ENCODE results near the gene GRIN3B. TPM values are rescaled to one million over a fixed set of nuclear protein-coding genes. Genes with fewer than 3 reads are reported as not detected.
"Not testable (repeated sequence)": the region's sequence is repeated elsewhere in the genome, so short reads cannot be mapped to it uniquely, and the experiment has no call there.

GRIN3B gene, protein sequence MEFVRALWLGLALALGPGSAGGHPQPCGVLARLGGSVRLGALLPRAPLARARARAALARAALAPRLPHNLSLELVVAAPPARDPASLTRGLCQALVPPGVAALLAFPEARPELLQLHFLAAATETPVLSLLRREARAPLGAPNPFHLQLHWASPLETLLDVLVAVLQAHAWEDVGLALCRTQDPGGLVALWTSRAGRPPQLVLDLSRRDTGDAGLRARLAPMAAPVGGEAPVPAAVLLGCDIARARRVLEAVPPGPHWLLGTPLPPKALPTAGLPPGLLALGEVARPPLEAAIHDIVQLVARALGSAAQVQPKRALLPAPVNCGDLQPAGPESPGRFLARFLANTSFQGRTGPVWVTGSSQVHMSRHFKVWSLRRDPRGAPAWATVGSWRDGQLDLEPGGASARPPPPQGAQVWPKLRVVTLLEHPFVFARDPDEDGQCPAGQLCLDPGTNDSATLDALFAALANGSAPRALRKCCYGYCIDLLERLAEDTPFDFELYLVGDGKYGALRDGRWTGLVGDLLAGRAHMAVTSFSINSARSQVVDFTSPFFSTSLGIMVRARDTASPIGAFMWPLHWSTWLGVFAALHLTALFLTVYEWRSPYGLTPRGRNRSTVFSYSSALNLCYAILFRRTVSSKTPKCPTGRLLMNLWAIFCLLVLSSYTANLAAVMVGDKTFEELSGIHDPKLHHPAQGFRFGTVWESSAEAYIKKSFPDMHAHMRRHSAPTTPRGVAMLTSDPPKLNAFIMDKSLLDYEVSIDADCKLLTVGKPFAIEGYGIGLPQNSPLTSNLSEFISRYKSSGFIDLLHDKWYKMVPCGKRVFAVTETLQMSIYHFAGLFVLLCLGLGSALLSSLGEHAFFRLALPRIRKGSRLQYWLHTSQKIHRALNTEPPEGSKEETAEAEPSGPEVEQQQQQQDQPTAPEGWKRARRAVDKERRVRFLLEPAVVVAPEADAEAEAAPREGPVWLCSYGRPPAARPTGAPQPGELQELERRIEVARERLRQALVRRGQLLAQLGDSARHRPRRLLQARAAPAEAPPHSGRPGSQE
- total RNA-seq = 0.35 TPM
- long read RNA-seq = 0 reads

DNA sequence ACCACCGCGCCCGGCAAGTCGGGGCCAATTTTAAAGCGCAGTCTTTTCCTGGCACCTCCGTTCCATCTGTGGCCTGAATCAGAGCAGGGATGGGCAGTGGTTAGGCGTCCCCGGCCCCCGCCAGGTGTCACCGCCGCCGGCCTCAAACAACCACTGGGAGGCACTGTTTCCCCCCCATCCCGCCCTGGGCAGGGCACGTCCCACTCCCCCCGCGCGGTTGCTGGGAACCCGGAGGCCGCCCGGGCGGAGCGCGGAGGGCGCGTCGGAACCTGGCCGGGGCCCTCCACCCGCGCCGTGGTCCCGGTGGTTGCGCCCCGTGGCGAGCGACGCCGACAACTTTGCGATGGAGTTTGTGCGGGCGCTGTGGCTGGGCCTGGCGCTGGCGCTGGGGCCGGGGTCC is at the start of gene GRIN3B:
TSS of gene GRIN3B (plus strand) at position 325 of the 400 bp plus-strand sequence. CDS start at position 344, 19 bp downstream.
- DNase-seq (ENCODE audit: missing footprints) (no peak), ATAC-seq (no peak)
- intact Hi-C loops (cut with DNase I) = no loop called here

DNA sequence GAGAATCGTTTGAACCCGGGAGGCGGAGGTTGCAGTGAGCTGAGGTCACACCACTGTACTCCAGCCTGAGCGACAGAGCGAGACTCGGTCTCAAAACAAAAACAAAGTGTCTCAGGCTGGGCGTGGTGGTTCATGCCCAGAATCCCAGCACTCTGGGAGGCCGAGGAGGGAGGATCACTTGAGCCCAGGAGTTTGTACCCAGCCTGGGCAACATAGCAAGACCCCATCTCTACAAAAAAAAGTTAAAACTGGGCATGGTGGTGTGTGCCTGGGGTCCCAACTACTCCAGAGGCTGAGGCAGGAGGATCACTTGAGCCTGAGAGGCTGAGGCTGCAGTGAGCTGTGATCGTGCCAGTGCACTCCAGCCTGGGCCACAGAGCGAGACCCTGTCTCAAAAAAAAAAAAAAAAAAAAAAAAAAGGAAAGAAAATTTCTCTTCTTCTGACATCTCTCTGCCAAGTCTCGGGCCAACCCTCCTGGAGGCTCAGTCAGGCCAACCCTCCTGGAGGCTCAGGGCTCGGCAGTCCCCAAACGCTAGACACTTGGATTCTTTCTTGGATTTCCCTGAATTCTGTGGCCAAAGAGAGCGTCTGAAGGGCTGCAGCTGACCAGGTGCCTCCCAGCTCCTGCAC is 48.1 kb upstream of the GRIN3B start:
- DNase-seq (ENCODE audit: missing footprints) = no peak
- intact Hi-C loops (cut with DNase I) = no loop called here
- ATAC-seq = no peak

DNA sequence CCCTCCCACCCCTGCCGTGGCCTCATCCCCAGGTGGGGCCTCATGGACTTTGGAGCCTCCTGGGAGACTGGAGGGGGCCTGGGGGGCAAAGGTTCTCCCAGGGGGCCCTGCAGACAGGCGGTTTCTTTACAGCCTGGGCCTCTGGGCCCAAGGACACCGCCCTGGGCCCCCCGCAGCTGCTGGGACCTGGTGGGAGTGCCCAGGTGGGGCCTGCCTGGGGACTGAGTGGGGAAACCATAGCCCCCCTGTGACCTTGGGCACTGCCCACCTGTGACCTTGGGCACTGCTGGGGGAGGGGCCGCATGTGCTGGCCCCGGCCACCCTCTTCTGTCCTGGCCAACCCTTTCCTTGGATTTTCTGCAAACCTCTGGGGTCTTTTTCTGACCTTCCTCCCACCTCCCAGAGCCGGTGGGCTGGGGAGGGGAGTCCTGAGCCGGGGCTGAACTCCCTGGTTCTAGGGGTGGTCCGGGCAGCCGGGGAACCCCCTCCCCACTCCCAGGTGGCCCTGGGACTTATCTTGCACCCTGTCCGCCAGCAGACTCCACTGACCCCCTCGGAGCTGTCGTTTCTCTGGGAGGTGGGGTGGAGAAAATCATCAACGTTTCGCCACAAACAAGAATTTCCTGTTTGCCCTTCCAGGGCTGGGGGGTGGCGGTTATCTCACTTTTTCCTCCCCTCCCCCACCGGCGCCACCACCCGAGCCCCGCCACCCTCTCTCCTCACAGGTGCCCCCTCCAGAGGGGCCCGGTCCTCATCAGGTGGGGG is 47.4 kb upstream of the GRIN3B start:
- intact Hi-C loops (cut with DNase I) = no loop called here
- DNase-seq (ENCODE audit: missing footprints) = no peak
- no peak for ATAC-seq

DNA sequence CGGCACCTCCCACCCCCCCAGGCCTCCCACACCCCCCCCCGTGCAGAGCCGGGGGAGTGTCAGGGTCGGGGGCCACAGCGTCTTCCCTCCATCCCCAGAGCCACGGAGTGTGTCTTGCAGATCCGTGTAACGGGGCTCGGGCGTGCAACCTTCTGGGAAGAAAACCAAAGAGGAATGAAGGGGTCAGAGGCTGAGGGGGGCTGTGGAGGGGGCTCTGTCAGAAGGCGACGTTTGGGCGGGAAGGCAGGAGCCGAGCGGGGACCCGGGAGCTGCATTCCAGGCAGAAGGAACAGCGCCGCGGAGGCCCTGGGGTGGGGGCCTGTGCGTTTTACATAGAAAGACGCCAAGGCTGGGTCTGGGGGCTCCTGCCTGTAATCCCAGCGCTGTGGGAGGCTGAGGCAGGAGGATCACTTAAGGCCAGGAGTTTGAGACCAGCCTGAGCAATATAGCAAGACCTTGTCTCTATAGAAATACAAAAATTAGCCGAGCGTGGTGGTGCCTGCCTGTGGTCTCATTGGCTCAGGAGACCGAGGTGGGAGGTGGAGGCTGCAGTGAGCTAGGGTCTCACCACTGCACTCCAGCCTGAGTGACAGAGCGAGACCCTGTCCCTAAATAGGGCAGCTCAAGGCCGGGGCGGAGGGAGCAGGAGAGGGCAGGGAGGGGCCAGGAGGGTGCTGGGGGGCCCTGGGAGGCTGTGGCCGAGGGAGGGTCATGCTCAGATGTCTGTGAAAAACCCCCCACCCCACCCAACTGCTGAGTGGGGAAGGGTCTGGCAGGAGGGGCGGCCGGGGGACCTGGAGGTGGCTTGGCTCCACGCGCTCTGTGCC is 46.6 kb upstream of the GRIN3B start:
- DNase-seq (ENCODE audit: missing footprints) = no peak
- no peak for ATAC-seq
- intact Hi-C loops (cut with DNase I) = no loop called here

DNA sequence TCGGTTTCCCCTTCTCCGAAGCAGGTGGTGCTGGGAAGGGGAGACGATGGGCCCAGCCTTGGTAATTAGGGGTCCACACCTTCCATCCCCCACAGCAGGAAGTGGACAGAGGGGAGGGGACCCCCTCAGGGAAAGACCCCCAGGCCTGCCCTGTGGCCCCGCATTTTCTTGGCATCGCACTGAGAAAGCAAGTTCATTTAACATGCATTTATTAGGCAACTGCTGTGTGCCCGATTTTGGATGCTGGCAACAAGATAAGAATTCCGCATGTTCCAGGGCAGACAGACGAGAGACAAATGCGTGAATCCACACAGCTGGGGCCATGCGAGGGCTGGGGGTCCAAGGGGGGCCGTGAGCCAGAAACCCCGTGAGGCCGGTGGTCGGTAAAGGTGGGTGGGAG is 45.9 kb upstream of the GRIN3B start:
- ATAC-seq = no peak
- no peak for DNase-seq (ENCODE audit: missing footprints)
- intact Hi-C loops (cut with DNase I) = no loop called here

DNA sequence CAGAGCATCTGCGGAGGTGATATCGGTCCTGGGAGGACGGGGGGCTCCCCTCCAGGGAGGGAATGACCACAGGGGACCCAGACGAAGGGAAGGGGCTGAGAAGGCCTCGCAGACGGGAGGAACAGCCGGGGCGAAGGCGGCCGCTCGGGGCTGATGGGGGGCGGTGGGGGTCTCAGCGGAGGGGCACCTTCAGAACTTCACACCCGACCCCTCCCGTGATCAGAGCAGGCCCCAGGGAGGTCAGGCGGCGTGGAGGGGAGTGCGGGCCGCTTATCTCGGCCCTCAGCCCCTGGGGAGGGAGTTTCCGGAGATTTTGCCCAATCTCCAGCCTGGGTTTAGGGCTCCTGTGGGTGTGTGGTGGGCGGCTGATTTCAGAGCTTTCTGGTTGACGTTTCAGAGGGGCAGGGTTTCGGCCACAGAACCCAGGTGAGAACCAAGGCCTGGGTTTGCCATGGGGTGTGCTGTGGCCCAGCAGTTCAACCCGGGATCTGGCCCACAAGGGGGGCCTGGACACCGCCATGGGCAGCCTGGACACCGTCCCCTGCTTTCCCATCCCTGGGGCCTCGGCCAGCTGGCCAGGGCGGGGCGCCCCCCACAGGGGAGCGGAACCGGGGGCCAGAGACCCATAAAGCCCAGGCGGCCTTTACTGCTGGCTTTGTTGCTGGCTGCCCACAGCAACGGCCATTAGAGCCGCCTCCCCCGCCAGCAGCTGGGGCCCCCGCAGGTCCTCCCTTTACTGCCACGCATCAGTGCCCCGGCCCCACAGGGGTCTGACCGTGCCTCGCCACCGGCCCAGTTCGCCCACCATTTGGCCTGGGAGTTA is 45.3 kb upstream of the GRIN3B start:
- DNase-seq (ENCODE audit: missing footprints) = no peak
- intact Hi-C loops (cut with DNase I) = no loop called here
- no peak for ATAC-seq

DNA sequence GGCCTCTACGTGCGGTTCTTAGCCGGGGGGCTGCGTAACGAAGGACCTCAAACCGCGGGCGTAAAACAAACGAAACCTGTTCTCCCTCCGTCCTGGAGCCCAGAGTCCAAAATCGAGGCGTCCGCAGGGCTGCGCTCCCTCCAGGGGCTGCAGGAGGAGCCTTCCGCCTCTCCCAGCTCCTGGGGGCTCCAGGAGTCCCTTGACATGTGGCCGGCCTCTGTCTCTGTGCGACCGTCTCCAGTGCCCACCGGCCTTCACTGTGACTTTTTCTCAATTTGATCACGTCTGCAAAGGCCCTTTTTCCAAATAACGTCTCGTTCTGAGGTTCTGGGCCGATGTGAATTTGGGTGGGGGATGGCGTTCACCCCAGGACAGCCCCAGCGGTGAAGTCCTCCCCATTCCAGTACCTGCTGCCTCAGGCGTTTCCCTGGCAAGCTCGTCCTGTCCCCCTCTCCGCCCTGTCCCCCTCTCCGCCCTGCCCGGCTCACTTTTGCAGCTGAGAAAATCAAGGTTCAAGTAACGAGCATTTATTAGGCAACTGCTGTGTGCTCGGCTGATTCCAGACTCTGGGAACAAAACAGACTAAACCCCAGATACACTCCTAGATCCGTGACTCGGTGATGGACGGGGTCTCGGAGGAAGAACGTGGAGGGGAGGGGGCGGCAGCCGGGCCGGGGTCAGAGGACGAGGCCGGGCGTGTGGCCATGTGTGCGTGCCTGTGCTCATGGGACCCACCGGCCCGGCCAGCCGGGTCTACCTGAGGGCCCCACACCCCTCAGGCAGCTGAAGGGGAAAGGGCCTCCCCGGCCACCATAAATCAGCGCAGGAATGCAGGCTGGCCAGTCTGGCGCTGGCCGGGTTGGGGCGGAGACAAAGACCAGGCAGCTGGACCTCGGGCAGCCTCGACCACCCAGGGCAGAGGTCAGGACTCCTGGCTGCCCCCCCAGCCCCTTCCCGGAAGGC is 44.1 kb upstream of the GRIN3B start:
- DNase-seq (ENCODE audit: missing footprints) (no peak), ATAC-seq (no peak)
- intact Hi-C loops (cut with DNase I) = no loop called here

DNA sequence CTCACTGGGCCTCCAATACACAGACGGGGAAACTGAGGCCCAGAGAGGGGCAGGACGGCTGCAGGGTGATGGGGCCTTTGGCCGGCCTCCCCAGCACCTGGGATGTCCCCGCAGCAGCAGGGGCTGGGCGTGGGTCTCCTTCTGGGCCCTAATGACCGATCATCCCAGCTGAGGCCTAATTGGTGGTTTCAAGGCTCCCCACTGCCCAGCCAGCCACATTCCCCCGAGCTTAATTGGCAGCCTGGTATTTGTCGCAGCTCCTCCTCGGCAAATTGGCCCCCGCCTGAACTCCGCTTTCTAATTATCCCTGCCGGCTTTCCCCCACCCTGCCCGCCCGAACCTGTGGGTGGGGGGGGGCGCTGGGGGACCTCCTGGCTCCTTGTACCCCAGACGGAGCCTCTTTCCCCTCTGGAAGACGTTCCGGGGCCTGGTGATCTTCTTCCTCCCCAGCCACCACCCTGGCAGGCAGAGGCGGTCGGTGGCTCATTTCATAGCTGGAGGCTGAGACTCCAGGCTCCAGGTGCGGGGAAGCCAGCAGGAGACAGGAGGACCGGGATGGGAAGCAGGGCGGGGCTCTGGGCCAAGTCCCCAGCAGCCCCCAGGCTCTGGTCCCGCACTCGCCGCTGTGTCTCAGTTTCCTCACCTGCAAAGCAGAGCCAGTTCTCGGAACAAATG is 43.3 kb upstream of the GRIN3B start:
- intact Hi-C loops (cut with DNase I) = no loop called here
- ATAC-seq (no peak), DNase-seq (ENCODE audit: missing footprints) (no peak)

DNA sequence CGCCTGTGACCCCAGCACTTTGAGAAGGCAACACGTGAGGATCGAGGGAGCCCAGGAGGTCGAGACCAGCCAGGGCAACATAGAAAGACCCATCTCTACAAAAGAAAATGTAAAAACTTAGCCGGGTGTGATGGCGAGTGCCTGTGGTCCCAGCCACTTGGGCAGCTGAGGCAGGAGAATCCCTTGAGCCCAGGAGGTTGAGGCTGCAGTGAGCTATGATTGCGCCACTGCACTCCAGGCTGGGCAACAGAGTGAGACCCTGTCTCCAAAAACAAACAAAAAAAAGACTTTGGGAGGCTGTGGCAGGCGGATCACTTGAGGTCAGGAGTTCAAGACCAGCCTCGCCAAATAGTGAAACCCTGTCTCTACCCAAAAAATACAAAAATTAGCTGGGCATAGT is 42.6 kb upstream of the GRIN3B start:
- ATAC-seq; DNase-seq (ENCODE audit: missing footprints); intact Hi-C loops (cut with DNase I): not testable (repeated sequence)

DNA sequence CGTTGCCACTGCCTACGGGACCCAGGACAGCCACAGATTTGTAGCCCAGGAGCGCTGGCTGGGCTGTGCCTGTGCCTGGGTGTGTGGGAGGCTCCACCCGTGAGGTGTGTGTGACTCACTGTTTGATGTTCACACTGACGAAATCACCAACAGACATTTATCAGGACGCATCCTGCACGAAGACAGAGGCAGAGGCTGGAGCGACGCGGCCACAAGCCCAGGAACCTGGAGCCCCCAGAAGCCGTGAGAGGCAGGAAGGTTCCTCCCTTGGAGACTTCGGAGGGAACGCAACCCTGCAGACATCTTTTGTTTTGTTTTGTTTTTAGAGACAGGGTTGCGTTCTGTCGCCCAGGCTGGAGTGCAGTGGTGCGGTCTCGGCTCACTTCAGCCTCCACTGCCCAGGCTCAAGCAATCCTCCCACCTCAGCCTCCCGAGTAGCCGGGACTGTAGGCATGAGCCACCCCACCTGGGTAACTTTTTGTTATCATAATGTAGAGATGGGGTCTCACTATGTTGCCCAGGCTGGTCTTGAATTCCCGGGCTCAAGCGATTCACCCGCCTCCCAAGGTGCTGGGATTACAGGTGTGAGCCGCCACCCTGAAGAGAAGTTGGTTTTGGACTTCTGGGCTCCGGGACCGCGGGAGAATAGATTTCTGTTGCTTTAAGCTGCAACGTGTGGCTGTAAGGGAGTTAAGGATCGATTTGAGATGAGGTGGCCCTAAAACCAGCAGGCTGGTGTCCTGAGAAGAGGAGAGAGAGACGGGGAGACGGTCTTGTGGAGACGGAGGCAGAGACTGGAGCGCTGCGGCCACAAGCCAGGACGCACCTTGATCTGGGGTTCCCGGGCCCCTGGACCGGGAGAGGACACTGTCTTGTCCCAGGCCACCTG is 41.0 kb upstream of the GRIN3B start:
- intact Hi-C loops (cut with DNase I) = no loop called here
- ATAC-seq (no peak), DNase-seq (ENCODE audit: missing footprints) (no peak)

DNA sequence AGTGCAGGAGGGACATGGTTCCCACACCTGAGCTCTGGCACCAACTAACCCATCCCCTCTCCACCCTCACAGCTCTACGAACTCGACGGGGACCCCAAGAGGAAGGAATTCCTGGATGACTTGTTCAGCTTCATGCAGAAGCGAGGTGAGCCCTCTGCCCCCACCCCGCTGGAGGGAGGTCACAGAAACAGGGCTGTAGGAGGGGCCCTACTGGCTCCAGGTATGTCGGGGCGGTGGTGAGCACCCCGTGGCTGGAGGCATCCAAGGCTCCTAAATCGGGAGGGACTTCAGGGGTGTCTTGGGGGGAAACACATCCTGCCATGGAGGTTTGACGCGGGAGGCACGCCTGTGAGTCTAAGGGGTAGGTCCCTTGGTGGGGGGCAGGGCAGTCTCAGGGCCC is 40.2 kb upstream of the GRIN3B start:
- ATAC-seq (no peak), DNase-seq (ENCODE audit: missing footprints) (no peak)
- intact Hi-C loops (cut with DNase I) = no loop called here

DNA sequence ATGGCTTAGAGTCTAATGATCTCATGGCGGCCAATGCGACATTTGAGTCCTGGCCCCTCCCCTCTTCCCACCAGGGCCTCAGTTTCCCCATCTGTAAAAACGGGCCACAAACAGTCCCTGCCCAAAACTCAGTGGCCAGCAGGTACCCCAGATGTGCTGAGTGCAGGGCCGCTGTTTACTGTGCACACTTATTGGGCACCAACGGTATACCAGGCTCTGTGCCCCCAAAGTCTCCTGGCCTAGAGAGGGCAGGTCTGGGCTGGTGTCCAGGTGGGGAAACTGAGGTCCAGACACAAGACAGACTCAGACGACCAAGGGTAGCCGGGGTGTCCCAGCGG is 39.6 kb upstream of the GRIN3B start:
- ATAC-seq (no peak), DNase-seq (ENCODE audit: missing footprints) (no peak)
- intact Hi-C loops (cut with DNase I) = no loop called here

DNA sequence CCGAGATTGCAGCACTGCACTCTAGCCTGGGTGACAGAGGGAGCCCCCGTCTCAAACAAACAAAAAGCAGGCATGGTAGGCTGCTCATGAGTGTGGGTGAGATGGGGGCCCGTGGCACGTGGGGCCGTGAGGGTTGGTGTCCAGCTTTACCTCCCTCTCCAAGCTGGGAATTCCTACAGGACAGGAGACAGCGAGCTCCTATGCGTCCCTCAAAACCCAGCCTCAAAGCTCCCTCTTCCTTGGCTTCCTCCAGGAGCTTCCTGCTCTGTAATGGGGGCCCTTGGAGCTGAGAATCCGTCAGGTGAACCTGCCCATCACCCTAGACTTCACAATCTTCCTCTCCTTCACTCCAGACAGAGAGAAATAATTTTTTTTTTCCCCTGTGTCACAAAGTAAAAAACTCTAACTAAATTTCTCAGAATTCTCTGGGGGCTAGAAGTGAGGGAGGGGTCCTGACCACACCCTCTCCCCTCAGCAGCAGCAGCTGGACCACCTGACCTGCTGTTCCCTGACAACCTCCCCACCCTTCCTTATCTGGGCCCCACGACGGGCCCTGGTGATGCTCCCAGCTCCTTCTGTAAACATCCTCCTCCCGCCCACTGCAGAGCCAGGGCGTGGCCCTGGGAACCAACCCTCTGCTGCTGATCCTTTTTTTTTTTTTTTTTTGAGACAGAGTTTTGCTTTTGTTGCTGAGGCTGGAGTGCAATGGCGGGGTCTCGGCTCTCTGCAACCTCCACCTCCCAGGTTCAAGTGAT is 38.2 kb upstream of the GRIN3B start:
- DNase-seq (ENCODE audit: missing footprints) = no peak
- intact Hi-C loops (cut with DNase I) = no loop called here
- no peak for ATAC-seq
